ENCODE data around the gene CDC14A.

CDC14A gene

GRCh38 chr1:100411574-100411973 is 59.3 kb downstream of the CDC14A start:
- no peak for DNase-seq

GRCh38 chr1:100413035-100413434 is 60.7 kb downstream of the CDC14A start:
- no peak for DNase-seq

GRCh38 chr1:100414693-100415497 is 62.6 kb downstream of the CDC14A start:
- no peak for DNase-seq

- DNase-seq: no peak
Measured at GRCh38 chr1:100415498-100415778, 63.1 kb downstream of the CDC14A start.

- no peak for DNase-seq
Measured at GRCh38 chr1:100419072-100419471, 66.8 kb downstream of the CDC14A start.

- DNase-seq: no peak
Measured at GRCh38 chr1:100422065-100422464, 69.8 kb downstream of the CDC14A start.

GRCh38 chr1:100423832-100424337 is 71.6 kb downstream of the CDC14A start:
- no peak for DNase-seq

- DNase-seq: no peak
Measured at GRCh38 chr1:100428160-100428559, 75.9 kb downstream of the CDC14A start.

- DNase-seq: no peak
Measured at GRCh38 chr1:100430325-100430756, 78.0 kb downstream of the CDC14A start.

- DNase-seq: no peak
Measured at GRCh38 chr1:100431954-100432353, 79.6 kb downstream of the CDC14A start.

- DNase-seq: no peak
Measured at GRCh38 chr1:100433563-100433962, 81.3 kb downstream of the CDC14A start.

- DNase-seq: no peak
Measured at GRCh38 chr1:100434831-100435230, 82.5 kb downstream of the CDC14A start.

GRCh38 chr1:100438375-100438774 is 86.1 kb downstream of the CDC14A start:
- DNase-seq: no peak

GRCh38 chr1:100438789-100439188 is 86.5 kb downstream of the CDC14A start:
- no peak for DNase-seq

GRCh38 chr1:100440075-100440809 is 87.9 kb downstream of the CDC14A start:
- no peak for DNase-seq

GRCh38 chr1:100441146-100441545 is 88.8 kb downstream of the CDC14A start:
- DNase-seq: no peak

- no peak for DNase-seq
Measured at GRCh38 chr1:100441651-100442050, 89.3 kb downstream of the CDC14A start.

GRCh38 chr1:100443811-100444571 is 91.7 kb downstream of the CDC14A start:
- no peak for DNase-seq

- no peak for DNase-seq
Measured at GRCh38 chr1:100445565-100445964, 93.3 kb downstream of the CDC14A start.

- DNase-seq: no peak
Measured at GRCh38 chr1:100448366-100448765, 96.1 kb downstream of the CDC14A start.

- DNase-seq: no peak
Measured at GRCh38 chr1:100449477-100449876, 97.2 kb downstream of the CDC14A start.

GRCh38 chr1:100452641-100453040 is 100.3 kb downstream of the CDC14A start:
- no peak for DNase-seq

GRCh38 chr1:100455478-100456072 is 103.3 kb downstream of the CDC14A start:
- DNase-seq: no peak
